Activated effector memory CD4-positive, alpha-beta T cell treated with anti-CD3 and anti-CD28 coated beads, Interleukin-2, amount 50 U/mL, for 16 hours (primary cell): Measurements from ENCODE around the gene PDPK1.
"Not testable (repeated sequence)": the region's sequence is repeated elsewhere in the genome, so short reads cannot be mapped to it uniquely, and the experiment has no call there.

Source experiments
- DNase-seq: peaks from one replicate; pipeline ENCODE4 v3.0.0-alpha.2; 2020

Gene PDPK1

GRCh38 chr16:2526135-2526534, 11.7 kb upstream of the PDPK1 start:
- no peak for DNase-seq

- DNase-seq: no peak
Measured at GRCh38 chr16:2527071-2527783, 10.6 kb upstream of the PDPK1 start.

GRCh38 chr16:2527784-2528100, 10.1 kb upstream of the PDPK1 start:
- DNase-seq: no peak

GRCh38 chr16:2528161-2529060, 9.4 kb upstream of the PDPK1 start:
- DNase-seq: no peak

- no peak for DNase-seq
Measured at GRCh38 chr16:2529061-2529931, 8.5 kb upstream of the PDPK1 start.

GRCh38 chr16:2529961-2530628, 7.7 kb upstream of the PDPK1 start:
- no peak for DNase-seq

- DNase-seq: no peak
Measured at GRCh38 chr16:2530629-2531318, 7.0 kb upstream of the PDPK1 start.

GRCh38 chr16:2531371-2531695, 6.5 kb upstream of the PDPK1 start, which contains the start of gene CEMP1:
TSS of gene CEMP1 (minus strand) at chr16:2531408. CDS start at chr16:2531073, 335 bp downstream.
- no peak for DNase-seq

- DNase-seq: peak; percentile 99
Measured at GRCh38 chr16:2531696-2532493, 5.9 kb upstream of the PDPK1 start.

- peak; percentile 85 for DNase-seq
Measured at GRCh38 chr16:2532494-2533141, 5.2 kb upstream of the PDPK1 start.

- DNase-seq: not testable (repeated sequence)
Measured at GRCh38 chr16:2533142-2533755, 4.6 kb upstream of the PDPK1 start.

GRCh38 chr16:2533912-2534311, 3.9 kb upstream of the PDPK1 start:
- no peak for DNase-seq

GRCh38 chr16:2534335-2534734, 3.5 kb upstream of the PDPK1 start:
- DNase-seq: not testable (repeated sequence)

- no peak for DNase-seq
Measured at GRCh38 chr16:2535625-2536013, 2.2 kb upstream of the PDPK1 start.

GRCh38 chr16:2539192-2539844, 1.5 kb downstream of the PDPK1 start:
- not testable (repeated sequence) for DNase-seq

- peak; percentile 79 for DNase-seq
Measured at GRCh38 chr16:2539845-2540458, 2.1 kb downstream of the PDPK1 start.

- not testable (repeated sequence) for DNase-seq
Measured at GRCh38 chr16:2540912-2541311, 3.1 kb downstream of the PDPK1 start.

GRCh38 chr16:2541409-2541808, 3.6 kb downstream of the PDPK1 start:
- DNase-seq: not testable (repeated sequence)

- DNase-seq: not testable (repeated sequence)
Measured at GRCh38 chr16:2543771-2544170, 6.0 kb downstream of the PDPK1 start.
